SH-SY5Y (cell line): Measurements from ENCODE around the gene HVCN1.

Source experiments
- GATA2 ChIP-seq: IDR thresholded peaks from 2 replicates; pipeline ENCODE4 v1.6.1; 2011; ENCODE audit warnings: mild to moderate bottlenecking, low read depth, low read length
- GATA3 ChIP-seq: IDR thresholded peaks from 2 replicates; pipeline ENCODE4 v1.6.1; 2011; ENCODE audit warnings: low read depth, mild to moderate bottlenecking, low read length, moderate library complexity

The HVCN1 gene

GRCh38 chr12:110658242-110658641, 30.7 kb downstream of the HVCN1 start:
- TF ChIP-seq GATA2 = no peak
- TF ChIP-seq GATA3 = no peak

DNA sequence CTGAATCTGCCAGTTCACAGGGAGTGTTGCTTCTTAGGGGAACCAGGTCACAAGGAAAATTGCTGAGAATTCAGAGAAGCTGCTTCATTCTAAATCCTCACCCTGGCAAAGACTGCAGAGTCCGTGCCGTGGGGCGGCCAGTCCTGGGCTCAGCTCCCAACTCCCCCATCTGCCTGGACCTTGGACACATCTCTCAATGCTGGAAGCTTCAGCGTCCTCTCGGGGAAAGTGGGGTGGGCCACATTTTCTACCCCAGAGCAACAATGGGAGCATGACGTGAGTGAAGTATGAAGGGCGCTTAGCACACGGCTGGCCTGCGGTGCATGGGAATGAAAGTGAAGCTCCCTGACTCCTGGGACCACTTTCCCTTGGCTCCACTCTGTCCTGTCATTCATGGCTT, 31.2 kb downstream of the HVCN1 start:
- TF ChIP-seq GATA2 = no peak
- no peak for TF ChIP-seq GATA3

DNA sequence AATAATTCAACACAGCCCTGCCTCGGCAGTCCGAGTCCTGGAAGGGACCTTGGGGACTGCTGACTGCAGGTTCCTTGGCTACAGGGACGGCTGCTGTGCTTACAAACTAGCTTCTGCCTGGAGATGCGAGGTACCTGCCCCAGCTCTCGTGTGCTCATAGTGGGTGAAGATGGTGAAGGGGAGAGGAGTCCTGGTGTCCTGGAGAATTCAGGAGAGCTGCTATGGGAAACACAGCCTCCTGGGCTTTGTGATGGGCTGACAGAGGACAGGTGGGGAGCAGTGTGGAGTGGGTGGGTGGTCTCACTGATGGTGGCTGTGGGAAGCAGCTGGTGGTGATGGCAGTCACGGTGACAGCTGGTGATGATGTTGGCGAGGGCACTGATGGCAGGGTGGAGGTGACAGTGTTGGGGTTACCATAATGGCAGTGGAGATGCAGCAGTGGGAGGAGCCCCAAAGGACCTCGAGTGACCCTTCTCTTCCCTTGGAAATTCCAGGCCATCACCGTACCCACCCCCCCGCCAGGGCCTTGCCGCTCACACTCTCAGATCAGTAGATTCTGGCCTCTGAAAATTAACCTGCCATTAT, 32.8 kb downstream of the HVCN1 start:
- TF ChIP-seq GATA2 = no peak
- no peak for TF ChIP-seq GATA3

GRCh38 chr12:110649341-110649847, 39.5 kb downstream of the HVCN1 start:
- TF ChIP-seq GATA3 = no peak
- TF ChIP-seq GATA2 = no peak

GRCh38 chr12:110647631-110648040, 41.3 kb downstream of the HVCN1 start:
- TF ChIP-seq GATA3 (no peak), GATA2 (no peak)

DNA sequence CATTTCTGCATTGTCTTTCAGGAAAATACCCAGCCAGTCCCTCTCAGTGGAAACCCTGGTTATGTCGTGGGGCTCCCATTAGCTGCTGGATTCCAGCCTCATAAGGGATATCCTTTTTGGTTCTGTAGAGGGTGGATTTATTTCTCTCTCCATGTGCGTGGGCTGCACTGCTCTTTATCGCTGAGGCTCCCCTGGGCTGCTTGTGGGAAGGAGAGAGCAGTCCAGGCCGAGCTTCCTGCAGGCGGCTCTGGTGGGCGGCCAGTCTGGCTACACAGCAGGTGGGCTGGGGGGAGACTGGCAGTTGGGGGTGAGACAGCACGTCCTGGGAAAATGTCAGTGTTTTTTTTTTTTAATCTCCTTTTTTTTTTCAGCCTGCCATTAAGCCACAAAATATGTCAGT, 47.4 kb downstream of the HVCN1 start:
- TF ChIP-seq GATA3 (no peak), GATA2 (no peak)

- TF ChIP-seq GATA2 (no peak), GATA3 (no peak)
These were observed 48.5 kb downstream of the HVCN1 start for GRCh38 chr12:110640275-110641025.

- TF ChIP-seq GATA2 = no peak
- TF ChIP-seq GATA3 = no peak
These were observed 49.4 kb downstream of the HVCN1 start for GRCh38 chr12:110639336-110640141.

- TF ChIP-seq GATA3 = no peak
These were observed 50.1 kb downstream of the HVCN1 start for GRCh38 chr12:110638796-110639195.

GRCh38 chr12:110637869-110638441, 51.0 kb downstream of the HVCN1 start:
- no peak for TF ChIP-seq GATA2
- no peak for TF ChIP-seq GATA3

GRCh38 chr12:110636516-110636915, 52.4 kb downstream of the HVCN1 start:
- TF ChIP-seq GATA3 (no peak), GATA2 (no peak)

GRCh38 chr12:110635055-110635454, 53.9 kb downstream of the HVCN1 start:
- TF ChIP-seq GATA3 (no peak), GATA2 (no peak)

DNA sequence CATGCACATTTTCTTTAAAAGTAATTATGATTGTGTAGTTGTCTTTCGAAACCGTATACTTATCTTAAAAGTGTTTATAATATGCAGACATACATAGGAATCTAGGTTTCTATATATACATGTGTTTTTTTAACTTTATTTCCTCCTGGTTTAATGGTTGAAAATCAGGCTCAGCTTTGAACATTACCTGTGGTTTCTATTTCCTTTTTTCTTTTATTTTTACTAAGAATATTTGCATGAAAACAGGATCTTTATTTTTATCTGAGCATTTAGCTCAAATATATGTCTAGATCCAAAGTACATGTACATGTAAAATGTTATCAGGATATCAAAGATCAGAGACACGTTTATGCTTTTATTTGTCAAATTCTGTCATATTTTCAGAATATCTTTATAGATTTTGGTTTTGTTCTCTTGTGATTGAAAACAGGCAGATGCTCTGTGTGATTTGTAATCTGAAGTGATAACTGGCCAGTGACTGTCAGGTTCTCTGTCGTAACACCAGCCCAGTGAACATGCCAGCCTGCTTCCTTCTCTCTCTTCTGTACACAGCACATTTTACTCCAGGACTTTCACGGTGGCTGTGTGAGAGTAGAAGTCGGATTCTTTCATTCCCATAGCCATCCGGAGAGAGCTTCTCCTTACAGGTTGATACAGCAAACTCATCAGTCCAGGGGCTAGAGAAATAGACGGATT, 61.3 kb downstream of the HVCN1 start:
- no peak for TF ChIP-seq GATA3
- no peak for TF ChIP-seq GATA2

GRCh38 chr12:110622582-110622981, 66.3 kb downstream of the HVCN1 start:
- TF ChIP-seq GATA2 (no peak), GATA3 (no peak)

GRCh38 chr12:110619534-110619953, 69.4 kb downstream of the HVCN1 start:
- no peak for TF ChIP-seq GATA3
- no peak for TF ChIP-seq GATA2
